CD4-positive, alpha-beta T cell treated with Interleukin-17A for 4 hours (primary cell): ENCODE measurements around the gene GAB3.
"Not testable (repeated sequence)": the region's sequence is repeated elsewhere in the genome, so short reads cannot be mapped to it uniquely, and the experiment has no call there.

Source experiments
- DNase-seq: peaks from one replicate; pipeline ENCODE4 v3.0.0-alpha.2; 2020; ENCODE audit warnings: mixed read lengths

GAB3 gene

DNA sequence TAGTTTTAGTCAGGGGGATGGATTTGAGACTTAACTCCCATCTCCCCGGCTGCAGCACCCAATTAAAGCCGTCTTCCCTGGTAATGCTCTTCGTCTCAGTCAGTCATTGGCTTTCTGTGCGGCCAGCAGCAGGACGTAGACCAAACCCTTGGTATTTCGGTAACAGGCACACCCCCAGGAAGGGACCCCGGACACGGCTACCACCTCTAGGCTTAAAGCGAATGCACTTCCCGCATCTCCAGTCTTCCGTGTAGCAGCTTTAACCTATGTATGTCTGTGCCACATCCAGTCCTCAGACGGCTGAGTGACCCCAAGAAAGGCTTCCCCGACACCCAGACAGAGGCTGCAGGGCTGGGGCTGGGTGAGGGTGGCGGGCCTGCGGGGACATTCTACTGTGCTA, 96.0 kb downstream of the GAB3 start:
- DNase-seq = no peak

DNA sequence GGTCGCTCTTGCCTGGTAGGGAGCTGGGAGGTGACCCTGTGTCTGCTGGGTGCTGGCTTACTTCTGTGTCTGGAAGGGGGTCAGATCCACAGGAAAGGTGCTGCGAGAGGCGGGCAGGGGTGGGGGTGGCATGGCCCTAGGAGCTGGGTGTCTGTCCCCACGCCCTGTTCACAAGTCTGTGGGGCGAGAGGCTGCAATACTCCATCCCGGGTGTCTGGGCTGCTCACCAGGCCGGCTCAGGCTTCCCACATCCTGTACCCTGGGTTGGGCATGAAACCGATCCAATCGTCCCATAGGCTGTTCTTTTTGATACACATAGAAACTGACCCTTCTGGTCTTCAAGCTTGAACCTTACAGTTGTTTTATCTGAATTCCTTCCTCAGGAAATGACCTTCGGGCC, 96.5 kb downstream of the GAB3 start:
- no peak for DNase-seq

DNA sequence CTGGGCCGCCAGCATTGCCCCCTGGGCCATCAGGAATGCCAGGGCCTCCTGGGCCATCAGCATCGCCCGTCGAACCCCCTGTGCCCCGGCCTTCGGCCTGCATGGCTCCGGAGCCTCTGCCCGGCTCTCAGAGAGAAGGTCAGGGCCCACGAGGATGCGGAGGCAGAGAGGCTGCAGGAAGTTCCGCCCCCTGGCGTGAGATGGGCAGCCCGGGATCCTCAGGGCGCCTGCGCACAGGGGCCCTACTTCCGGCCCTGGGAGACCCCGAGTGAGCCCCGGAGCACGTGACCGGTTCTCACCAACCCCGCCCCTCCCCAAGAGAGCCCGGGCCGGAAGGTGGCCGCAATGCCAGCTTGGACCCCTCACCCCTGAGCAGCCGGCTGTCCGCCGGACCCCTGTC, 97.5 kb downstream of the GAB3 start, which contains the start of gene CTAG2:
CTAG2 (minus strand) TSS at position 167 of the 400 bp plus-strand sequence; CDS start at position 103, 64 bp downstream.
- DNase-seq = not testable (repeated sequence)

DNA sequence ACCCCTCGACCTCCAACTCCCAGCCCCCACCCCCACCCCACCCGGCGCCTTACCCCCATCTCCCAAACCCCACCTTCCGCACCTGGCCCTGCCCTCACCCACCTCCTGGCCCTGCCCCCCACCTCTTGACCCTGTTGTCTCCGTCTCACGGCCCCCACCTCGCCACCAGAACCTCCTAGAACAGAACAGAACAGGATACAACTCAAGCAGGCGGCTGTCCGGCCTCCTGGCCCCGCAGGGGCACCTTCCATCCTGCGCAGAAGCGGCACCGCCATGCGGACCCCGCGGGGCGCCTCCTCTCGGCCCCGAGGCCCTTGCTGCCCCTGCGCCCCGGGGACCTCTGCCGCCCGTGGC, 97.9 kb downstream of the GAB3 start:
- DNase-seq = no peak

DNA sequence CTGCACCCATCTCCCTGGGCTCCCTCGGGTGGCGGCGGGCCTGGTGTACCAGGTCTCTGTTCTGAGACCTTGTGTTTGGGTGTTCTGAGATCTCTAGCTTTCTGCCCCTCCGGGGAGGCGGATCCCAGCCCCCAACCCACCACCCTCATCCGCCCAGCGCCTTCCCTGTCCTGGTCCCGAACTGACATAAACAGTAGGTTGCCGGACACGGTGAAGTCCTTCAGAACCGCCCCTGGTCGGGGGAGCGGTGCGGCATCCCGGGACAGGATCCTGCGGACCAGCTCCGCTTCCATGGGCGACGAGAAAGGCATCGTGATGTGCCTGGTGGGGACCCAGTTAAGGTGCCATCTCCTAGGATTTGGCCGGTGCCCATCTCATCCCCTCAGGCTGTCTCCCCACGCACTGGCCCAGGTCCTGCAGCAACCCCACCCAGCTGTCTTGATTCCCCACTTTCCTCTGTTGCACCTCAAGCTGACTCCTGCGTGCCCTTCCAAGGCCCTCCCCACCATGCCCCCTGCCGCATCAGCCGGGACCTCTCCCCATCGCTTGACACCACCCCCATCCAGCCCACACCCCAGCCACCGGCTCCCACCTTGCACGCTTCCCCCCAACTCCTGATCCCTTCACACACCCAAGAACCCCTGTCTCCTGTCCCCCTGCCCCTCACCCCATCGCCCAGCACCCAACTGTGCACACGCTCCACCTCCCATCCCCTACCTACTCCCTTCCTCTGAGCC, 98.4 kb downstream of the GAB3 start:
- no peak for DNase-seq

DNA sequence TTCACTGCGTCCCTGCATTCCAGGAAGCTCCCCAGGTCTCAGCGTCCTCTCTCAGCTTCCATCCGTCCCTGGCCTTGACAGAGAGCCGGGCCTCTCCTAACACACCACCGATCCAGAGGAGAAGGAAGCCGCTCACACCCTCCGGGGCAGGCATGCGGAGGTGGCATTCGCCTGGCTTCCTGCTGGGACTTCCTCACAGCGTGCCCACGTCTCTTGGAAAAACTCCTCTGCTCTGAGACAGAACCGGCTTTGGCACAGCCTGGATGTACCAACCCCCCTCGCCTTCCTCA, 100.7 kb downstream of the GAB3 start:
- no peak for DNase-seq

DNA sequence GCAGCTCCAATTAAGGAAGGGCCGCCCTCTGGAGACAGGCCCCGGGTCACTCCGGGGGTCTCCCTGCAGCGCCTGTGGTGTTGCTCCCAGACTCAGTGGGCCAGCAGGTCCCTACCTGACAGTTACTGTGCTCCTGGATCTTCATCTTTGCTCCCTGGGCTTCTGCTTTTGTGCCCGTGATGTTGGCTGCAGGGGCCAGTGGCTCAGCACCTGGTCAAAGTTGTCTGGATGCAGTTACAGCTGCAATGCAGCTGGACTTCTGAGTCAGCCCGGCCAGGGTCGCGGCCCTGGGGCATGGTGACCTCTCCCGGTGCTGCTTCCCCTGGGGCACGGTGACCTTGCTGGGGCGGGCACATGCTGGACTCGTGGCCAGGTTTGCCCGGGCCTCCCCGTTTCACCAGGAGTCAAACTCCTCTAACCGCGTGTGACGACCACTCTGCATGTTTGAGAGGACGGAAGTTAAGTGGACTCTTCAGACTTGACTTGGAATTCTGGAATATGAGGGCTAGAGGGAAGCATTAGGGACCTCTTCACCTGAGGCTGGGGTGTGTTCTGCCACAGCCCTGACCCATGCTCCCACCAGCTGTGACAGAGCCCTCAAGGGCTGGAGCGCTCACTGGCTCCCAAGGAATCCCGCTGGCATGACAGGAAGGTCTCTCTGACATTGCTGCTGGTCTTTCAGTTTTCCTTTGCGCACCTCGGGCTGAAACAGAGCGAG, 101.2 kb downstream of the GAB3 start:
- no peak for DNase-seq

DNA sequence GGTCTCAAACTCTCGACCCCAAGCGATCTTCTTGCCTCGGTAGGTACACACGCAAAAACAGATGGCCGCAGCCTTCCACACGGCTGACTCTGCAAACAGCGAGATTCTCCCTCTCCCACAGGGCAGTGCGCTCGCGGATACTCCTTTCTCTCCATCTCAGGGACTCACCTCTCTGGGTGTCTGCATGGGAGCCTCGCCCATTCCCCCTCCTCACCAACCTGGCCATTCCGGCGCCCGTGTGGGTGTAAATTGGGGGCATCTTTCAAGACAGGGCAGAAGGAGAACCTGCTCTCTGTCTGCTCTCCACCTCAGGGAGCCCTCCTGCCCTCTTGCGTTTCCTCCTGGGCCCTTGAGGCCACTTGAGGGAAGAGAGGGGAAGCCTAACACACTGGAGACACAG, 101.9 kb downstream of the GAB3 start:
- DNase-seq = no peak

DNA sequence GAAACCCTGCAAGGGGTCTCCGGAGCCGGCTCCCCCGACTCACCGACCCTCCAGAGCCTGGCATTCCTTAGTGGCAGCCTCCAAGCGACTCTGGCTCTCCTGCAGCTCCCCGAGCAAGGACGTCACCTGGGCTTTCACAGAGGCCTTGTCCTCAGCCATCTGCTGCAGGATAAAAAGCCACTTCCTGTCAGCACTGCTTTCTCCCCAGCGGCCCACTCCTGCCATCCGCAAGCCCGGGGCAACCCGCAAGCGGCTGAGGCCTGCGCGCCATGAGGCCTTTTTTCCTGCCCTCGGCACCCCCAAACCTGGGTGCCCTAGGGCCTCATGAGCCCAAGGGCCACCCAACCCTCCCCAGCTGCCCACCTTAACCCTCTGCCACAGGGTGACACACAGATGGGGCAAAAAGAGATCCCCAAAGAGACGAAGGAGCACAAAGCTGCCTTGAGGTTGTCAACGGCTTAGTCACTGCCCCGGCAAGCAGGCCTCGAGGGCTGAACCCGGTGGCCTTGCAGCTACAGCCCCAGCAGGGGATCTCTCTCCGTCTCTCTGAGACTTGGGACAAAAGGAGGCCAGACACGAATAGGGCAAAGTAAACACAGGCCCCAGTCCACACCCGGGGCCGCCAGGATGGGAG, 105.0 kb downstream of the GAB3 start:
- DNase-seq = not testable (repeated sequence)

DNA sequence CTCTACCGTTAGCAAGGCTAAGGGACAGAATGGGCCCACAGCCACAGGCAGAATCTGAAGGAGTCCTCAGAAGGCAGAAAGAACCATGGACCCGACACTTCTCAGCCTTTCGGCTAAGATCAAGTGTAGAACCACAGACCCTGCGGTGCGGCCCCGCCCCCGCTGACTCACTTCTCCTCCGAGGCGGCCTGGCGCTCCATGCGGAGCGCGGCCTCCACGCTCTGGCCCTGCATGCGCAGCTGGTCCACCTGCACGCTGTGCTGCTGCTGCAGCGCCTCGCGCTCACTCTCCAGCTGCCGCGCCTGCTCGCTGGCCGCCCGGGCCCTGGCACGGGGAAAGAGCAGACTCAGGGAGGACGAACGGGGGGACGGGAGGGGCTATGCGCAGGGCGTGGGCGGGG, 107.2 kb downstream of the GAB3 start:
- DNase-seq = not testable (repeated sequence)

DNA sequence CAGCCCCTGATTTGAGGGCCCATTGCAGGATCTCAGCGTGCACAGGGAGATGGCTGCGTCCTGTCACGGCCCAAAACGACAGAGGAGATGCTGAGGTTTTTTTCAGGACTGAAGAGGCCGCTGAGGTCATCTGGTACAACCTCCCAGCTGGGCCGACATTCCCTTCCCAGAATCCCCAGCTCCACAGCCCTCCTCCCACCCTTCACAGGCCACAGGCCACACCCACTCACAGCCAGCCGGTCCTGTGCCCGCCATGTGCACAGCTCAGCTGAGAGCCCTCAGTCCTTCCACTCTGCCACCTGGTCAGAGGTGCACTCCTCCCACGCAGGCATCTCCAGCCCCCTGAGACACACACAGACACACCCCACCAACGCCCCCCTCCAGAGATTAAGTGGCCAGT, 109.1 kb downstream of the GAB3 start:
- DNase-seq = not testable (repeated sequence)

DNA sequence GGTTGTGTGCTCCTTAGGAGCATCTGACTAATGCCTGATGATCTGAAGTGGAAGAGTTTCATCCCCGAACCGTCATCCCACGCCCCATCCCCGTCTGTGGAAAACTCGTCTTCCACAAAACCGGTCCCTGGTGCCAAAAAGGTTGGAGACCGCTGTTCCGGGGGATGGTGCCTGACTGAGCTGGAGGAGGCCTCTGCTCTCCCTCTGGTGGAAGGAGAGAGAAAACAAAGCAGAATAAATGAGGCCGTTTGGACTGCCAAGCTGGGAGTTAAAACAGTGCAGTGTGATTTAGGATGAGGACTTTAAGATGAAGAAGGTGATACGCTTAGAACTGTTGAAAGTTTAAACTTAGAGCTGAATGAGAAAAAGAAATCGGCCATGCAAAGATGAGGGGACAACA, 117.2 kb downstream of the GAB3 start:
- DNase-seq = not testable (repeated sequence)

DNA sequence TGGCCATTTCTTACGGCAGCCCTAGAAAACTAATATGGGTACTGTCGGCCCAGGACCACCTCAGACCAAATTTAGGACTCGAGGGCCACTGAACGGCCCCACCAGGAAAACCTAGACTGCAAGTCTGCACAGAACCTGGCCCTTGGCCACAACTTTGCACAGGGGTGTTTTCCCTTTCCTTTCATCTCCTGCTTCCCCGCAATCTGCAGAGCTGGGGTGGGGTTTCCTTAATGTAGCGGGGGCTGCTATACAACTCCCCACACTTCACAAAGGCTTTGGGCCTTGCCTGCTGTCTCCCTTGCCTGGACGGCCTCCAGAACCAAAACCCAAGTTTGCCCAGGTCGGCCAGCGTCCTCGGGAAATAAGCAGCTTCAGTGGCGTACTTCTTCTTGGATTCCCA, 119.9 kb downstream of the GAB3 start:
- DNase-seq = not testable (repeated sequence)

DNA sequence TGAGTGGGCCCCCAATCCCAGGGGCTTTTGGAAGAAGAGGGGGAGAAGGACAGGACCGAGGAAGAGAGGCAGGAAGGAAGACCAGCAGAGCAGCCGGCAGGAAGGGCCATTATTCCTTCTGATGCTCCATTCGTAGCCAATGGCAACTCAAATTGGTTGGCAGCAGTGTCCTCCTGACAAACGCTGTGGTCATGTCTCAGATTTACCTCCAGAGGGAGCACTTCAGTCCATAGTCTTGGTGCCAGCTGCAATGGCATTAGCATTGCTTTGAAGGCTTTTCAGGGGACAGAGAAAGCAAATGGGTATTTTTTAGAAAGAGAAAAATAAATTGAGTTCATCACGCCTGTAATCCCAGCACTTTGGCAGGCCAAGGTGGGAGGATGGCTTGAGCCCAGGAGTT, 121.9 kb downstream of the GAB3 start:
- not testable (repeated sequence) for DNase-seq
